BJ (cell line): ENCODE data around the gene MCC. TPM values are rescaled to one million over a fixed set of nuclear protein-coding genes. Genes with fewer than 3 reads are reported as not detected.

Experiments
- CTCF ChIA-PET: fragments of 350-600 bp; formaldehyde crosslinking; extraction: SDS; loops from one replicate; lab custom pipeline; 2021; ENCODE audit warnings: antibody characterized with exemption, inconsistent platforms; lab: Yijun Ruan, JAX
- POLR2A ChIA-PET: fragments of 300-600 bp; sonication (Branson Sonifier 250); formaldehyde crosslinking; extraction: SDS; loops from one replicate; lab custom pipeline; 2021; ENCODE audit warnings: antibody characterized with exemption; lab: Charles Lee
- DNase-seq: peaks from one replicate; pipeline ENCODE4 v3.0.0-alpha.2; 2011; ENCODE audit warnings: low read depth
- H3K27me3 ChIP-seq: 2 replicates; pipeline ENCODE4 v1.6.0; 2011; ENCODE audit warnings: low read length; ENCODE audit not compliant: control insufficient read depth, insufficient read depth
- H3K36me3 ChIP-seq: 2 replicates; pipeline ENCODE4 v1.5.1; 2011; ENCODE audit warnings: low read length; ENCODE audit not compliant: control insufficient read depth, insufficient read depth
- H3K4me3 ChIP-seq: 2 replicates; pipeline ENCODE4 v1.5.1; 2011; ENCODE audit warnings: low read depth, mild to moderate bottlenecking, control low read depth, low read length
- CTCF ChIP-seq: IDR thresholded peaks from 2 replicates; pipeline ENCODE4 v1.5.1; 2011; ENCODE audit warnings: low read depth, mild to moderate bottlenecking, control low read depth, inconsistent platforms, low read length, moderate library complexity; ENCODE audit not compliant: insufficient read depth
- polyA plus RNA-seq: library from polyadenylated mRNA; depleted of rRNA; stranded (reverse); fragments of >200 nt; gene quantifications from 2 replicates; pipeline ENCODE4 v1.2.3, GENCODE V29; 2011

The MCC gene
- polyA plus RNA-seq, 1 experiment = 2.3 TPM

- CTCF ChIA-PET = interaction anchor here (1.1 kb wide), 1 partner anchor 41 kb away, joined by 3 read pairs; no protein-coding TSS in a partner anchor
- Histone ChIP-seq H3K27me3 (no peaks in the 10 kb centered on the region), H3K4me3 (no peak overlapping the region), H3K36me3 (no peaks in the 10 kb centered on the region)
- POLR2A ChIA-PET = no interaction called here
- no peak for DNase-seq
- TF ChIP-seq CTCF = no peak
Observed at GRCh38 chr5:113163328-113163727, 324.9 kb downstream of the MCC start.

DNA sequence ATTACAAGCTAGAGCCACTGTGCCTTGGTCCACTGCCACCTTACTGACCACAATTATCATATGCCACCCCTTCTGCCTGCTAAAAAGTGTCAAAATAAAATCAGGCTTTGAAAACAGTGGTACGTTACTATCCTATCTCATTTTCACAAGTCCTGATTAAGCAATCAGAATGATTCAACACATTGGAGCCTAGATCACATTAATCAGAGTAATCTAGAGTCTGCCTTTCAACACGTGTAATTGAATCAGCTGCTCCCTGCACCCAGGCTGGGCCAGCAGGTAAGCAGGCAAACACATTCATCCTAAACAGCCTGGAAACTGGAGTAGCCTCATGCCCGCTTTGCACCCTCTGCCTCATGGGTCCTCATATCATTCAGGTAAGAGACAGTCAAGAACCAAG is 325.5 kb downstream of the MCC start:
- TF ChIP-seq CTCF = no peak
- no peak for DNase-seq
- H3K4me3 ChIP-seq = no peak overlapping the region
- H3K36me3 ChIP-seq = no peaks in the 10 kb centered on the region
- no peaks in the 10 kb centered on the region for H3K27me3 ChIP-seq
- CTCF ChIA-PET = interaction anchor here (1.1 kb wide), 1 partner anchor 42 kb away, joined by 3 read pairs; no protein-coding TSS in a partner anchor
- POLR2A ChIA-PET = no interaction called here

GRCh38 chr5:113162208-113162607 is 326.0 kb downstream of the MCC start:
- CTCF ChIA-PET = no interaction called here
- TF ChIP-seq CTCF = no peak
- POLR2A ChIA-PET = no interaction called here

GRCh38 chr5:113161806-113162205 is 326.4 kb downstream of the MCC start:
- Histone ChIP-seq H3K27me3 (no peaks in the 10 kb centered on the region; the same call in 1 of the 2 replicates), H3K4me3 (no peak overlapping the region), H3K36me3 (no peaks in the 10 kb centered on the region)
- ChIA-PET POLR2A (no interaction called here), CTCF (no interaction called here)
- no peak for TF ChIP-seq CTCF
- DNase-seq = no peak

More at GRCh38 chr5:113162208-113162607, 326.0 kb downstream of the MCC start:
- Histone ChIP-seq H3K4me3 (no peak overlapping the region), H3K36me3 (no peaks in the 10 kb centered on the region), H3K27me3 (no peaks in the 10 kb centered on the region; the same call in 1 of the 2 replicates)
- no peak for DNase-seq

- ChIA-PET CTCF (no interaction called here), POLR2A (no interaction called here)
- H3K27me3 ChIP-seq = no peaks in the 10 kb centered on the region; the same call in 1 of the 2 replicates
- DNase-seq = no peak
- no peaks in the 10 kb centered on the region for H3K36me3 ChIP-seq
- H3K4me3 ChIP-seq = no peak overlapping the region
- no peak for TF ChIP-seq CTCF
Observed at GRCh38 chr5:113157886-113158285, 330.4 kb downstream of the MCC start.
